OCI-LY3 (cell line): ENCODE results near the gene MAP2K1.

Source experiments
- CTCF ChIP-seq: fragments of 200-600, 300-600 bp; sonication (generic); IDR thresholded peaks from 2 replicates; pipeline ENCODE4 v1.5.1; 2014; ENCODE audit warnings: antibody characterized with exemption, low read length, low read depth
- EZH2phosphoT487 ChIP-seq: fragments of 200-600 bp; shearing (Covaris generic); IDR thresholded peaks from 2 replicates; pipeline ENCODE4 v1.6.1; 2018; ENCODE audit warnings: antibody characterized with exemption, mixed run types, low read depth

GRCh38 chr15:66508293-66508883 lies 121.7 kb downstream of the MAP2K1 start:
- TF ChIP-seq CTCF (no peak), EZH2phosphoT487 (no peak)
